Spleen (tissue), 7 donors: Measurements from ENCODE around the gene SORCS2.

Experiments
- CTCF ChIP-seq, 11 experiments: fragments of 200-600 bp in 7 of 11; fragments of 450-650 bp in 4 of 11; sonication (generic) in 4 of 11; IDR thresholded peaks in 8 of 11; conservative IDR thresholded peaks in 3 of 11; 1 replicate in 7 of 11; 2 replicates in 4 of 11; pipeline versions ENCODE4 v1.4.0 to v1.8.0; 2016 to 2021; ENCODE audit warnings: antibody characterized with exemption in 11 of 11, inconsistent platforms in 4 of 11, mild to moderate bottlenecking in 1 of 11
- POLR2A ChIP-seq, 3 donors: fragments of 450-650 bp; IDR thresholded peaks; one replicate each; pipeline ENCODE4 v1.5.1; 2017; ENCODE audit warnings: antibody characterized with exemption in 3 of 3, mild to moderate bottlenecking in 1 of 3
- donor health status: DM: no; HTN: no; CAD: no; lungs with moderate emphysema.
- donor health status: DM: no; HTN: no; CAD: no.
- donor health status: DM: no; HTN: no; CAD: no.

DNA sequence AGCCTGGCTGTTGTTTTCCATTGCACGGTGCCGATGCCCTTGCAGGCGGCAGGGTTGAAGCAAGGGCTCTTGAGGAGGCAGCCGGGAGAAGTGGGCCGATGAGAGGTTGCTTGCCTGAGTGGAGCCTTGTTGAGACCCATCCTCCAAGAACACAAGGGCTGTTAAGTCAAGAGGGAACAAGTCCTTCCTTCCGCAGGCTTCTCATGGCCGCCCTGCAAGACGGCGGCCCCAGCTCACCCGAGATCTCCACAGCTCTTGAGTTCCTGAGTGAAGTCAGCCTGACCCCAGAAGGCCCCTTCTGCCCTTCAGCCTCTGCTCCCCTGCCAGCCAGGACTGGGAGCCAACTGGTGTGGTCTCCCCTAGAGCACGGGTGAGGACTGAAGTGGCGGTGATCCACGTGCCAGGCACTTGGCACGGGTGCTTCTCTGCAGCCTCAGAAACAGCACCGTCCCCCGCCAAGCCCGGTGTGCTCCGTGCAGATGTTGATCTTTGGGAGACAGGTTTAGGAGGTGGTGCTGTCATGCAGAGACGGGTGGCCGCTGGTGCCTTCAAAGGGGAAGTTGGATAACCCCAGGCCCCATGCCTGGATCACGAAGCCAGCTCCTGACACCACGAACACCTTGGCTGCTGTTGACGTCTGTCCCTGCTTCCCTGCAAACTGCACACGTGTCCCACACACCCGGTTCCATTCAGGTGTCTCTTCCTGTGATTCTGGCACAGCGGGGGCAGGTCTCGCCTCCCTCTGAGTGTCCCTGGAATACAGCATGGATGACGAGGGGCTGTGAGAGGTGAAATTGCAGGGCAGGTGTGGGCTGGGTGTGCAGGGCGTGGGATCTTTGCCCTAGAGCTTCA is 406.8 kb downstream of the SORCS2 start:
- TF ChIP-seq CTCF (IDR thresholded peaks at IDR 0.05 in 8 of 11, conservative IDR thresholded peaks at IDR 0.05 in 3 of 11) (no peak), POLR2A (IDR thresholded peaks at IDR 0.05) (no peak)
